Esophagus muscularis mucosa (tissue), 4 donors: ENCODE data around the gene INPP5J. TPM values are rescaled to one million over a fixed set of nuclear protein-coding genes. Genes with fewer than 3 reads are reported as not detected.
"Not testable (repeated sequence)": the region's sequence is repeated elsewhere in the genome, so short reads cannot be mapped to it uniquely, and the experiment has no call there.

ENCODE experiments used
- DNase-seq: peaks from one replicate; pipeline ENCODE4 v3.0.0-alpha.2; 2017; ENCODE audit errors: extremely low spot score
- H3K27ac ChIP-seq, 4 donors: fragments of 200-600 bp; sonication (generic); replicated peaks in 1 of 4; 1 replicate in 3 of 4; 2 replicates in 1 of 4; pipeline ENCODE4 v1.5.1; 2016 to 2019; ENCODE audit warnings: mild to moderate bottlenecking in 1 of 4
- H3K27me3 ChIP-seq, 4 donors: fragments of 200-600 bp; sonication (generic); one replicate each; pipeline versions ENCODE4 v1.5.1 to v1.6.0; 2016 to 2019
- H3K36me3 ChIP-seq, 4 donors: fragments of 200-600 bp; sonication (generic); one replicate each; pipeline ENCODE4 v1.5.1; 2016 to 2019
- H3K4me1 ChIP-seq, 4 donors: fragments of 200-600 bp; sonication (generic); one replicate each; pipeline ENCODE4 v1.5.1; 2016 to 2019
- H3K4me3 ChIP-seq, 4 donors: fragments of 200-600 bp; sonication (generic); 1 replicate in 2 of 4; 2 replicates in 2 of 4; pipeline ENCODE4 v1.5.1; 2016 to 2019; ENCODE audit warnings: mild to moderate bottlenecking in 4 of 4, moderate library complexity in 1 of 4
- H3K9me3 ChIP-seq, 4 donors: fragments of 200-600 bp; sonication (generic); 1 replicate in 3 of 4; 2 replicates in 1 of 4; pipeline ENCODE4 v1.5.1; 2016 to 2019
- CTCF ChIP-seq, 3 experiments: fragments of 200-600 bp in 2 of 3; fragments of 450-650 bp in 1 of 3; sonication (generic) in 2 of 3; IDR thresholded peaks; one replicate each; pipeline ENCODE4 v1.5.1; 2017 to 2019; ENCODE audit warnings: antibody characterized with exemption in 3 of 3, mild to moderate bottlenecking in 2 of 3, moderate library complexity in 1 of 3
- EP300 ChIP-seq: sonication (generic); formaldehyde crosslinking; IDR thresholded peaks from one replicate; pipeline ENCODE4 v1.6.1; 2017; ENCODE audit warnings: antibody characterized with exemption
- POLR2A ChIP-seq: fragments of 450-650 bp; IDR thresholded peaks from one replicate; pipeline ENCODE4 v1.6.1; 2017; ENCODE audit warnings: antibody characterized with exemption, moderate library complexity, mild to moderate bottlenecking, low read depth
- POLR2AphosphoS5 ChIP-seq, 2 donors: sonication (generic); formaldehyde crosslinking; IDR thresholded peaks; one replicate each; pipeline ENCODE4 v1.6.1; 2017; ENCODE audit warnings: antibody characterized with exemption in 2 of 2
- WGBS: methylation state at CpG from one replicate; pipeline ENCODE4 v1.1.5; 2018; 5-methylcytosine and 5-hydroxymethylcytosine counted together
- intact Hi-C: fragments of 100-400 bp; cut with DNase I; formaldehyde crosslinking; loops from one replicate; pipeline ENCODE4 v1.15.1; 2023
- total RNA-seq, 4 donors: library from RNA; depleted of rRNA; stranded (reverse); fragments of >200 nt; gene quantifications; one replicate each; pipeline versions ENCODE4 v1.1.0 to v1.2.1, GENCODE V29; 2016

INPP5J gene
- total RNA-seq, 4 donors from 2014 or later: 1.3 to 2.1 (median 1.8) TPM

DNA sequence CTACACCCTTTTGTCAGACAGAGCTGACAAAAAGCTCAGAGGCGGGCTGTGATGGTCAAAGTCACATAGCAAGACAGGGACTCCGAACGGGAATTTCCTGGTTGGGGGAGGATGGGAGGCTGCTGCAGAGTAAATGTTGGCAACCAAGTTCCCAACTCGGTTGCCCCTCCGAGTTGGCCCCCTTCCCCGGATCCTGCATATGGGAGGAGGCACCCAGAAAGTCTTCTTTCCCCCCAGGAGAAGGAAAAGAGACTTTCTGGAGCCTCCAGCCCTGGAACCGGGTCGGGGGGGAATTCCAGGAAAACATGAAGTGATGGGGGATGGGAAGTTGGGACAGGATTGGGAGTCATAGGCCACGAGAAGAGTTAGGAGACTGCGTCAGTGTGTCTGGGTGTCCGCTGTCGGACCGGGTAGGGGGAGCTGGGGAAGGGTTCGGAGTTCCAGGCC lies 16.0 kb upstream of the INPP5J start:
- WGBS: 35% methylated on average over 11 of the region's 14 CpGs
- H3K4me1 ChIP-seq: peaks cover 53 to 60% (median 58%) of the 10 kb centered on the region in 4 donors
- peak overlapping the region; percentile 98 to 99 (median 99) for H3K27ac ChIP-seq
- H3K4me3 ChIP-seq: peak overlapping the region; percentile 90 to 95 (median 91)
- intact Hi-C loops: loop anchor here (2.0 kb wide), 1 partner anchor 18 kb away; no protein-coding TSS in a partner anchor
- no peak for DNase-seq
- H3K36me3 ChIP-seq: peaks cover 0 to 40% (median 24%) of the 10 kb centered on the region in 4 donors
- no peaks in the 10 kb centered on the region for H3K9me3 ChIP-seq
- TF ChIP-seq CTCF (IDR thresholded peaks at IDR 0.05) (no peak), POLR2AphosphoS5 (IDR thresholded peaks at IDR 0.05) (no peak)
- no peaks in the 10 kb centered on the region for H3K27me3 ChIP-seq

- DNase-seq: peak; percentile 99
- intact Hi-C loops: loop anchor here (2.0 kb wide), 1 partner anchor 19 kb away; no protein-coding TSS in a partner anchor
- 7% methylated on average over 36 of the region's 67 CpGs for WGBS
- H3K27ac ChIP-seq: peak within 1 kb of the TSS; percentile 98 to 99 (median 99)
- H3K4me1 ChIP-seq: peaks cover 47 to 54% (median 52%) of the 10 kb centered on the region in 4 donors
- H3K36me3 ChIP-seq: peaks cover 0 to 35% (median 21%) of the 10 kb centered on the region in 4 donors
- no peak for TF ChIP-seq EP300
- peak; percentile 83 for TF ChIP-seq POLR2A
- peak in 1 of 2 donors; percentile 96 for TF ChIP-seq POLR2AphosphoS5 (IDR thresholded peaks at IDR 0.05)
- peak; percentile 95 to 99 (median 97) for TF ChIP-seq CTCF (IDR thresholded peaks at IDR 0.05)
- H3K27me3 ChIP-seq: no peaks in the 10 kb centered on the region
- peak within 1 kb of the TSS; percentile 90 to 95 (median 91) for H3K4me3 ChIP-seq
- no peaks in the 10 kb centered on the region for H3K9me3 ChIP-seq
These were observed 15.4 kb upstream of the INPP5J start, which contains the start of gene SELENOM for GRCh38 chr22:31107178-31107893. Gene SELENOM (minus strand): TSS chr22:31107568. CDS start chr22:31107505, 63 bp downstream.

- H3K4me3 ChIP-seq: peak overlapping the region; percentile 90 to 95 (median 91)
- H3K9me3 ChIP-seq: no peaks in the 10 kb centered on the region
- no peak for DNase-seq
- TF ChIP-seq POLR2AphosphoS5 (IDR thresholded peaks at IDR 0.05) (no peak), EP300 (no peak), POLR2A (no peak), CTCF (IDR thresholded peaks at IDR 0.05) (no peak)
- intact Hi-C loops: loop anchor here (2.0 kb wide), 1 partner anchor 19 kb away; no protein-coding TSS in a partner anchor
- H3K4me1 ChIP-seq: peaks cover 43 to 49% (median 47%) of the 10 kb centered on the region in 4 donors
- peak overlapping the region; percentile 84 to 99 (median 98) for H3K27ac ChIP-seq
- H3K27me3 ChIP-seq: no peaks in the 10 kb centered on the region
- H3K36me3 ChIP-seq: peaks cover 0 to 31% (median 19%) of the 10 kb centered on the region in 4 donors
- WGBS: 2% methylated on average over 5 of the region's 5 CpGs
These were observed 14.9 kb upstream of the INPP5J start for GRCh38 chr22:31107894-31108218.

- H3K36me3 ChIP-seq, H3K27ac ChIP-seq, DNase-seq, H3K4me3 ChIP-seq, H3K9me3 ChIP-seq, H3K4me1 ChIP-seq, H3K27me3 ChIP-seq: not testable (repeated sequence)
- WGBS: 93% methylated on average over 7 of the region's 7 CpGs
- intact Hi-C loops: loop anchor here (5.0 kb wide), 2 partner anchors 35 to 120 kb away; no protein-coding TSS in a partner anchor
These were observed 10.1 kb upstream of the INPP5J start for GRCh38 chr22:31112547-31113091.

DNA sequence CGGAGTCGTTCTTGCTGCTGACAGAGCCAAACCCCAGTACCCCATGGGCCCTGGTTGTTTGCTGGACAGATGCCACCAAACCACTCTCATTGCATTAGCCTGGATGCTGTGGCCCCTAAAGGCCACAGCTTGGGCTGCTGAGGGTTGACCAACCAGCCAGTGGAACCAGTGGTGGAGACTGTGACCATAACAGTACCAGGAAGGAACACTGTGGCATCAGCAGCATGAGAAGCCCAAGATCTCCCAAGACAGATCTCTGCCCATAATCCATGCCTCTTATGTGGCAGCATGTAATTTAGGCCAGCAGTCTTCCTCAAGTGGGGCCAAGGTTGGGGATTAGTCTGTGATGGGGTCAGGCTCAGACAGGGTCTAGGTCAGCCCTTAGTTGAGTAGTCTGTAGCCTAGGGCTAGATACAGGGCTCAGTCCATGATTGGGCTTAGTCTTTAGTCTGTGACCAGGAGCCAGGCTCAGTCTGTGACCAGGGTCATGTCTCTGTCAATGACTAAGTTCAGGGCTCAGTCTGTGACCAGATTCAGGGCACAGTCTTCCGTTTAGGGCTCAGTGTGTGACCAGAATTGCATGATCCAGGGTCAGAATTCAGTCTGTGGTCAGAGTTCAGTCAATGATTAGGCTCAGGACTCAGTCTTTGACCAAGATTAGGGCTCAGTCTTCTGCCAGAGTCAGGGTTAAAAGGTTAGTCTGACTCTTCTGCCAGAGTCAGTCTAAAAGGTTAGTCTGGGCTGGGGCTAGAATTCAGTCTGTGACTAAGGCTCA lies 4.5 kb upstream of the INPP5J start:
- WGBS: 80% methylated on average over 3 of the region's 3 CpGs
- TF ChIP-seq POLR2AphosphoS5 (IDR thresholded peaks at IDR 0.05) (no peak), CTCF (IDR thresholded peaks at IDR 0.05) (no peak), POLR2A (no peak), EP300 (no peak)

More for the DNA sequence above, 4.5 kb upstream of the INPP5J start:
- peaks cover 13 to 31% (median 23%) of the 10 kb centered on the region in 4 donors for H3K4me1 ChIP-seq
- H3K4me3 ChIP-seq: no peak overlapping the region
- H3K36me3 ChIP-seq: no peaks in the 10 kb centered on the region
- no peak overlapping the region for H3K27ac ChIP-seq
- DNase-seq: no peak
- no peaks in the 10 kb centered on the region for H3K9me3 ChIP-seq
- intact Hi-C loops: no loop called here
- H3K27me3 ChIP-seq: no peaks in the 10 kb centered on the region
